ENCODE data around the gene NHP2.
A peak's percentile ranks its signal among the peaks of the same experiment; 100 is the strongest.

The NHP2 gene

GRCh38 chr5:178174456-178174855 lies 20.8 kb upstream of the NHP2 start:
- DNase-seq (ENCODE audit: low spot score), result no peak

GRCh38 chr5:178170455-178170854 lies 16.8 kb upstream of the NHP2 start:
- no peak for DNase-seq (ENCODE audit: low spot score)

- DNase-seq (ENCODE audit: low spot score), result no peak
Measured at GRCh38 chr5:178165581-178165980, 11.9 kb upstream of the NHP2 start.

- peak; percentile 80 for DNase-seq (ENCODE audit: low spot score)
Measured at GRCh38 chr5:178163772-178164735, 10.4 kb upstream of the NHP2 start.

- DNase-seq (ENCODE audit: low spot score), result no peak
Measured at GRCh38 chr5:178162481-178162880, 8.8 kb upstream of the NHP2 start.

- DNase-seq (ENCODE audit: low spot score), result no peak
Measured at GRCh38 chr5:178160176-178160575, 6.5 kb upstream of the NHP2 start.

- no peak for DNase-seq (ENCODE audit: low spot score)
Measured at GRCh38 chr5:178155065-178155464, 1.4 kb upstream of the NHP2 start.

- DNase-seq (ENCODE audit: low spot score), result no peak
Measured at GRCh38 chr5:178152491-178153444, 917 bp downstream of the NHP2 start.

- peak; percentile 37 for DNase-seq (ENCODE audit: low spot score)
Measured at GRCh38 chr5:178150977-178151734, 2.5 kb downstream of the NHP2 start.

GRCh38 chr5:178149199-178149932 lies 4.3 kb downstream of the NHP2 start:
- no peak for DNase-seq (ENCODE audit: low spot score)

- no peak for DNase-seq (ENCODE audit: low spot score)
Measured at GRCh38 chr5:178147406-178147805, 6.3 kb downstream of the NHP2 start.

- peak; percentile 57 for DNase-seq (ENCODE audit: low spot score)
Measured at GRCh38 chr5:178145965-178146820, 7.5 kb downstream of the NHP2 start.

- DNase-seq (ENCODE audit: low spot score), result no peak
Measured at GRCh38 chr5:178143901-178144300, 9.8 kb downstream of the NHP2 start.

- no peak for DNase-seq (ENCODE audit: low spot score)
Measured at GRCh38 chr5:178143246-178143645, 10.4 kb downstream of the NHP2 start.

- no peak for DNase-seq (ENCODE audit: low spot score)
Measured at GRCh38 chr5:178142642-178143041, 11.0 kb downstream of the NHP2 start.

- DNase-seq (ENCODE audit: low spot score), result no peak
Measured at GRCh38 chr5:178141550-178141949, 12.1 kb downstream of the NHP2 start.

- no peak for DNase-seq (ENCODE audit: low spot score)
Measured at GRCh38 chr5:178137991-178138390, 15.7 kb downstream of the NHP2 start.

- no peak for DNase-seq (ENCODE audit: low spot score)
Measured at GRCh38 chr5:178136990-178137389, 16.7 kb downstream of the NHP2 start.

- peak; percentile 33 for DNase-seq (ENCODE audit: low spot score)
Measured at GRCh38 chr5:178131446-178131996, 22.2 kb downstream of the NHP2 start.

Measured in RKO (cell line).